ENCODE measurements around the gene TYW1B. TPM values are rescaled to one million over a fixed set of nuclear protein-coding genes. Genes with fewer than 3 reads are reported as not detected.
"Not testable (repeated sequence)": the region's sequence is repeated elsewhere in the genome, so short reads cannot be mapped to it uniquely, and the experiment has no call there.

TYW1B gene
- polyA plus RNA-seq, 1 donor: 7.1 TPM

DNA sequence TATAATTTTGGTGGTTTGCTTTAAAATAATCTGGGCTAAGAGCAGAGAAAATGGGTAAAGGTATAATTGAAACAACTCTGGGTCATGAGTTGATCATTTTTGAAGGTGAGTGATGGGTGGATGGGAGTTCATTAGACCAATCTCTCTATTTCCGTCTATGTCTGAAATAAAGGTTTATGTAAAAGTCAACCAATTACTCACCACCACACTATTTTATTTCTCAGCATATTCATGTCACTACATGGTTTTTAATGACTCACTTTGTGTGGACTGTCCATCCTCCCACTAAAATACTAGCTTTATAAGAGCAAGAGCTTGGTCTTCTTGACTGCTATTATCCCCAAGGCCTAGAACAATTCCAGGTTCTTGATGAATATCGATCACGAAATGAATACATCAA, 199.6 kb downstream of the TYW1B start:
- H3K4me3 ChIP-seq (ENCODE audit: low read length); H3K27me3 ChIP-seq (ENCODE audit: control insufficient read depth, insufficient read depth, low read length); H3K9me3 ChIP-seq (ENCODE audit: control insufficient read depth, low read depth, low read length); DNase-seq; H3K36me3 ChIP-seq (ENCODE audit: control insufficient read depth, insufficient read depth, low read length); H3K4me1 ChIP-seq (ENCODE audit: control insufficient read depth, insufficient read depth, low read length); H3K27ac ChIP-seq (ENCODE audit: low read length): not testable (repeated sequence)
- WGBS (ENCODE audit: insufficient coverage, low lambda C conversion rate): no CpG with 5 or more reads among the region's 3 CpGs

DNA sequence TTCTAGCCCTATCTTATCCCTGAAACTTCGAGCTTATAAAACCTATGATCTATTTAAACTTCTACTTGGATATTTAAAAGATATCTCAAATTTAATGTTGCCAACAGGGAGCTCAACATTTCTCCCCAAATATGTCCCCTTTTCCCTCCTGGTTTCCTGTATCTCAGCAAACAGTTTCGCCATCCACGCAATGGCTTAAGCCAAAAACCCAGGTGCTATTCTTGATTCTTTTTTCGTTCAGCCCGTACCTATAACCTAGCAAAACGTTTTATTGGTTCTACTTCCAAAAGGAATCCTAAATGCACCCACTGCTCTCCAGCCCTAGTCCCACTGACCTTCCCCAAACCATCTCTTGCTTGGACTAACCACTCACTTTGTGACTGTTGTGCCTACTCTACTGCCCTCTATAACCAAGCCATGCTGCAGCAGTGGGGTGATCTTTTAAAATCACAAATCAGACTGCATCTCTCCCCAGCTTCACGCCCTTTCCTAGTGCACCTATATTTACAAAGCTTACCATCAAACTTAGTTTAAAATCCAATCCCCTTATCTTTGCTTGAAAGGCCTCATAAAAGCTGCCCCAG, 201.5 kb downstream of the TYW1B start:
- 83% methylated on average over 2 of the region's 7 CpGs for WGBS (ENCODE audit: insufficient coverage, low lambda C conversion rate)
- H3K9me3 ChIP-seq (ENCODE audit: control insufficient read depth, low read depth, low read length); H3K27me3 ChIP-seq (ENCODE audit: control insufficient read depth, insufficient read depth, low read length); H3K27ac ChIP-seq (ENCODE audit: low read length); H3K36me3 ChIP-seq (ENCODE audit: control insufficient read depth, insufficient read depth, low read length); H3K4me3 ChIP-seq (ENCODE audit: low read length); DNase-seq; H3K4me1 ChIP-seq (ENCODE audit: control insufficient read depth, insufficient read depth, low read length): not testable (repeated sequence)

DNA sequence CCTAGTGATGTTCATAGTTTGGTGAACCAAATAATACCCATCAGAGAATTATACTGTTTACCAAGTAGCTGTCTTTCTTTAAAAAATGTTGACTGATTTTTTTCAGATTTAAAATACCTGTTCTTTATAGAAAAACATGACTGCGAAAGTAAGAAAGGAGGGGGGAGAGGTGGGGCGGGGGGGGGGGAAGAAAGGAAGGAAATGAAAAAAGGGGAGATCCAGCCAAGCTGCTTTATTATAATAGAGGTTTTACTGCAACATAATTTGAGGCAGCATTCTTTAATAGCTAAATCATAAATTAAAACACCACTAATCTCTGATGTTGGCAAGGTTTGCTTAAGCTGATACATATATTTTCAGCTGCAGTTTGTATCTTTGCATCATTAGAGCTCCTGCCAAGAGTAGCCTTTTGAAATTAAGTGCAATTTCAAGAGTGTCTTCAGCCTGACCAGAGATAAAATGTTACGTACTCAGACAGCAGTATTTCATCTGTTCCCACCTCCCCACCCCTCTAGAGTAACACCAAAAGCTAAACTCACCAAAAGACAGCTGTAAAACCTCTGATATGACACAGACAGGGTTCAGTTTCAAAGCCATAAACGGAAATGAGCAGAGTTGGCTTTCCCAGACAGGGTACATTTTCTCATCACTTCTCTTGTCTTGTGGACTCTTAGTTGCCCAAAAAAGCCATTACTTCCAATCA, 202.1 kb downstream of the TYW1B start:
- H3K27me3 ChIP-seq (ENCODE audit: control insufficient read depth, insufficient read depth, low read length); DNase-seq: not testable (repeated sequence)
- no CpG with 5 or more reads among the region's 4 CpGs for WGBS (ENCODE audit: insufficient coverage, low lambda C conversion rate)

DNA sequence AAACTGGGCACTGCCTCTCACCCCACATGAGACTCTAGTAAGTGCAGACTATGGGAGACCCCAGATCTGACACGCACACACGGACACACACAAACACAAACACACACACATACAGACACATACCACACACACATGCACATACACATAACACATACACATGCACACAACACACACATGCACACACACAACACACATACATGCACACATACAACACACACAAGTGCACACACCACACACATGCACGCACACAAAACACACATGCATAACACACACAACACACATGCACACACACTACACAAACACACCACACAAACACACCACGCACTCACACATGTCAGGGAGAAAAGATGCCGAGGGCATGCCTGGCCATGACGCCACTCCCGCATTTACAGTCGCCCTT, 205.5 kb downstream of the TYW1B start:
- no CpG with 5 or more reads among the region's 8 CpGs for WGBS (ENCODE audit: insufficient coverage, low lambda C conversion rate)

More for the DNA sequence above, 202.1 kb downstream of the TYW1B start:
- H3K4me1 ChIP-seq (ENCODE audit: control insufficient read depth, insufficient read depth, low read length); H3K27ac ChIP-seq (ENCODE audit: low read length); H3K36me3 ChIP-seq (ENCODE audit: control insufficient read depth, insufficient read depth, low read length); H3K9me3 ChIP-seq (ENCODE audit: control insufficient read depth, low read depth, low read length); H3K4me3 ChIP-seq (ENCODE audit: low read length): not testable (repeated sequence)

DNA sequence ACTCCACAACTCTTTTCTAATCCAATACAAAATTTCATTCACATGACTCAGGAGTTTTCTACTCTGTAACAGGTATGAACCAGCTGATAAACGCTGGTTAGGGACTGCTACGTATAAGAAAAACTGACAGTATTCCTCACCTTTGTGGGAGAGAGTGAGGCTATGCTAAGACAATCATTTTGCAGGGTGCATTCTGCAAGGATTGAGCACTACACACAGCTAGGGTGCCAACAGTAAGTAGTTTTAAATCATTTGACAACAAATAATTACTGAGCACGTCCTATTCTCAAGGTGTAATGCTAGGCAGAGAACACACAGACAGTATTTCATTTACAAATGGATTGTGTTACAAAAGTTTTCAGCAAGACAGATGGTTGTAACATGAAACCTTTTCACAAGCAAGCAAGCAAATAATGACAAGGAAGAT, 206.2 kb downstream of the TYW1B start:
- H3K36me3 ChIP-seq (ENCODE audit: control insufficient read depth, insufficient read depth, low read length); H3K4me3 ChIP-seq (ENCODE audit: low read length); H3K27me3 ChIP-seq (ENCODE audit: control insufficient read depth, insufficient read depth, low read length); H3K9me3 ChIP-seq (ENCODE audit: control insufficient read depth, low read depth, low read length); H3K4me1 ChIP-seq (ENCODE audit: control insufficient read depth, insufficient read depth, low read length); DNase-seq; H3K27ac ChIP-seq (ENCODE audit: low read length): not testable (repeated sequence)
- 60% methylated on average over 2 of the region's 3 CpGs for WGBS (ENCODE audit: insufficient coverage, low lambda C conversion rate)

More for the DNA sequence above, 205.5 kb downstream of the TYW1B start:
- Histone ChIP-seq H3K4me1 (ENCODE audit: control insufficient read depth, insufficient read depth, low read length) (no peaks in the 10 kb centered on the region), H3K36me3 (ENCODE audit: control insufficient read depth, insufficient read depth, low read length) (no peaks in the 10 kb centered on the region), H3K27me3 (ENCODE audit: control insufficient read depth, insufficient read depth, low read length) (no peaks in the 10 kb centered on the region), H3K27ac (ENCODE audit: low read length) (no peak overlapping the region), H3K9me3 (ENCODE audit: control insufficient read depth, low read depth, low read length) (no peaks in the 10 kb centered on the region), H3K4me3 (ENCODE audit: low read length) (no peak overlapping the region)
- DNase-seq: no peak

DNA sequence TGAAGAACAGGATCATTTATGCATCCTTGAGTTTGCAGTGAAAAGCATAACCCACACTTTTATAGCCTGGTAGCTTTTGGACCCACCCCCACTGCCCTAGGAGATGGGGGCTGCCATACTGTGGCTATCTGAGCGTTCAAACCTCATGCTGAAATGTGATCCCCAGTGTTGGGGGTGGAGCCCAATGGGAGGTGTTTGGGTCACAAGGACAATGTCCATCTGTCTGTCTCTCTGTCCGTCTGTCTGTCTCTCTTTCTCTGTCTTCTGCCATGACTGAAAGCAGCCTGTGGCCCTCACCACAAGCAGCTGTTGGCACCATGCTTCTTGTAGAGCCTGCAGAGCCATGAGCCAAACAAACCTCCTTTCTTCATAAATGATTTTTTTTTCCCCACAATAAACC, 207.1 kb downstream of the TYW1B start:
- not testable (repeated sequence) for H3K27me3 ChIP-seq (ENCODE audit: control insufficient read depth, insufficient read depth, low read length); H3K4me1 ChIP-seq (ENCODE audit: control insufficient read depth, insufficient read depth, low read length); H3K4me3 ChIP-seq (ENCODE audit: low read length); H3K9me3 ChIP-seq (ENCODE audit: control insufficient read depth, low read depth, low read length); H3K36me3 ChIP-seq (ENCODE audit: control insufficient read depth, insufficient read depth, low read length); H3K27ac ChIP-seq (ENCODE audit: low read length); DNase-seq
- no CpG with 5 or more reads among the region's 2 CpGs for WGBS (ENCODE audit: insufficient coverage, low lambda C conversion rate)

DNA sequence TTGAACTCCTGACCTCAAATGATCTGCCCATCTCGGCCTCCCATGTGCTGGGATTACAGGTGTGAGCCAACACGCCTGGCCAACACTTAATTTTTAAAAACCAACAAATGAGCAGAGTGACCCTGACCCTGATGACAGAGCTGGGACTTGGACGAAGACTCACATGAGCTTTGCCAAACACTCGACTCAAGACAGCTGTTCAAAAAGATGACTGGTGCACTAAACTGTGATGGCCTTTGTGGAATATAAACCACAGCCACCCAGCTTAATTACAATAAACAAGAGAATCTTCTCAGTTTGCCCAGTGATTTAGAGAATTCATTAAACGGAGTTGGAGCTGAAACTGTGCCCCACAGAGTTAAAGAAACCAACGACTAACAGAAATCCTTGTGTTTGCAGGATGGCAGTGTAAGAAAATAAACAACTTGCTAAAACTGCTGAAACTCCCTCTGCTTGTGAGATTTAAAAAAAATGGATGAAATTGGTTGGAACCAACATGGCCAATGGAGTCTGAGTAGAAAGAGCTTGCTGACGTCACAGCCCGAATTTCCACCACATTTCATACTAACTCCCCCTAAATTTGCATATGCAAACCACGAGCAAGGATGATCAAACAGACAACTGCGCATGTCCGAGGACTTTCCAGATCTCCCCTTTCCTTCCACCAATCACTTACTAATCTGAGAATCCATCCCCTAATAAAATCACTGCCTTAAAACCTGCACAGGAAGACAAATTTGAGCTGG, 209.4 kb downstream of the TYW1B start:
- WGBS (ENCODE audit: insufficient coverage, low lambda C conversion rate): 83% methylated on average over 2 of the region's 11 CpGs
- H3K36me3 ChIP-seq (ENCODE audit: control insufficient read depth, insufficient read depth, low read length); H3K27ac ChIP-seq (ENCODE audit: low read length); H3K27me3 ChIP-seq (ENCODE audit: control insufficient read depth, insufficient read depth, low read length); H3K9me3 ChIP-seq (ENCODE audit: control insufficient read depth, low read depth, low read length); H3K4me1 ChIP-seq (ENCODE audit: control insufficient read depth, insufficient read depth, low read length); H3K4me3 ChIP-seq (ENCODE audit: low read length): not testable (repeated sequence)
- DNase-seq: peak in 1 of 2 donors; percentile 1

DNA sequence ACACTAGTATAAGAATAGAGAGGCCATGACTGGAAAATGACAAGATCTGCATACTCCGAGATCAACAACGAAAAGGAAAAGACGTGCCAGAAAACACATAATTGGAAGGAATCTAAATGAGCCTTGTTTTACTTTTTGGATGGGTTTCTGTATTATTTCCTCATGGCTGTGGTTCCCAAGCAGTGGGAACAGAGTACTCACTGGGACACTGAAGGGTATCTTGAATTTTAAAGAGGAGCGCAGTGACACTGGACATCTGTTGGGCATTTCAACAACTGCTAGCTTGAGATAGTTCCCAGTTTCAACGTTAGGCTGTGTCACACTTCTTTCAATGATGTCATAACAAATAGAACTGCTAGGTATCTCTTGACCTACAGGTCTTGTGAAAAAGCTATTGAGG, 218.2 kb downstream of the TYW1B start:
- H3K9me3 ChIP-seq (ENCODE audit: control insufficient read depth, low read depth, low read length); H3K4me3 ChIP-seq (ENCODE audit: low read length); H3K36me3 ChIP-seq (ENCODE audit: control insufficient read depth, insufficient read depth, low read length); H3K27me3 ChIP-seq (ENCODE audit: control insufficient read depth, insufficient read depth, low read length); H3K4me1 ChIP-seq (ENCODE audit: control insufficient read depth, insufficient read depth, low read length); DNase-seq; H3K27ac ChIP-seq (ENCODE audit: low read length): not testable (repeated sequence)
- no CpG with 5 or more reads among the region's 5 CpGs for WGBS (ENCODE audit: insufficient coverage, low lambda C conversion rate)

DNA sequence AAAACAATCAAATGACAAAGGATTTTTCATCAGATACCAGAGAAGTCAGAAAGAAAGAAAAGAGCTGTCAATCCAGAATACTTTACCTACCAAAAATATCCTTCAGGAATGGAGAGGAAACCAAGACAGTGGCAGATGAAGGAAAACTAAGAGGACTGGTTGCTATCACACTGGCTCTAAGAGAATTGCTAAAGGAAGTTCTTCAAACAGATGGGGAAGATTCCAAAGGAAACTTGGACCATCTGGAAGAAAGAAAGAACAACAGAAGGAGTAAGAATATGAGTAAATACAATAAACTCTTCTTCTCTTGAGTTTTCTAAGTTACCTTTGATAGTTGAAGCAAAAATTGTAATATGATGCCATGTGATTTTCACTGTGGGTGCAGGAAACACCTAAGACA, 220.0 kb downstream of the TYW1B start:
- H3K4me1 ChIP-seq (ENCODE audit: control insufficient read depth, insufficient read depth, low read length); H3K36me3 ChIP-seq (ENCODE audit: control insufficient read depth, insufficient read depth, low read length); DNase-seq; H3K4me3 ChIP-seq (ENCODE audit: low read length); H3K27ac ChIP-seq (ENCODE audit: low read length); H3K9me3 ChIP-seq (ENCODE audit: control insufficient read depth, low read depth, low read length); H3K27me3 ChIP-seq (ENCODE audit: control insufficient read depth, insufficient read depth, low read length): not testable (repeated sequence)

DNA sequence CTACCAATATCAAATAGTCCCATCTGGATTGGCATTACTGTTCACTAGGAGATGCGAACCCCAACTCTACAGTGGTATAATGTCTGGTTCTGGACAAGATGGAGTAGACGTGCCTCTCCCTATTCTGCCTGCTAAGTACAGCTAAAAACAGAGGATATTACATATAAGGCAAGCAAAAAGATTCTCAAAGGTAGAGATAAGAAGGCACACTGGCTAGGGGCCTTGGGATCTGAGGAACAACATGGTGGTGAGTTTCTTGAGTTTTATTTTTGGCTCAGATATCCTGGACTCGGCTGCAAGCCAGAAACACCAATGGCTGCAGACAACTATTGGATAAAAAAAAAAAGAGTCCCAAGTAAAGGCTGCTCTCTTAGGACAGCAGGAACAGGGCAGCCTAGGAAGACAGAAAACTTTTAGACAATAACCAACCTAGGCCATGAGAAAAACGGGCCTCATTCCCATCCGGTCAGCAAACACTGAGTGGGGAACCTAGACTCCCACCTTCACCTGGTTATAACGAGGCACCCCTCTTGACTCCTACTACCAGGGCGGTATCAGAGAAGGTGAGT, 222.1 kb downstream of the TYW1B start:
- H3K27me3 ChIP-seq (ENCODE audit: control insufficient read depth, insufficient read depth, low read length); H3K4me1 ChIP-seq (ENCODE audit: control insufficient read depth, insufficient read depth, low read length); H3K36me3 ChIP-seq (ENCODE audit: control insufficient read depth, insufficient read depth, low read length); H3K27ac ChIP-seq (ENCODE audit: low read length); H3K9me3 ChIP-seq (ENCODE audit: control insufficient read depth, low read depth, low read length); DNase-seq; H3K4me3 ChIP-seq (ENCODE audit: low read length): not testable (repeated sequence)
- no CpG with 5 or more reads among the region's 7 CpGs for WGBS (ENCODE audit: insufficient coverage, low lambda C conversion rate)
